ENCODE data around the gene AP4B1. TPM values are rescaled to one million over a fixed set of nuclear protein-coding genes. Genes with fewer than 3 reads are reported as not detected.
"Not testable (repeated sequence)": the region's sequence is repeated elsewhere in the genome, so short reads cannot be mapped to it uniquely, and the experiment has no call there.

Gene AP4B1
- total RNA-seq: 16.3 TPM
- long read RNA-seq, transcript AP4B1-204 (10 exons, 2,818 nt): major isoform, 6 of 19 reads
- long read RNA-seq, transcript AP4B1-201 (11 exons, 2,742 nt): minor isoform, 5 of 19 reads
- long read RNA-seq, partial matches to known transcripts: 5 of 19 reads
- long read RNA-seq, other reads (novel, unspliced or antisense): 3 of 19 reads

DNA sequence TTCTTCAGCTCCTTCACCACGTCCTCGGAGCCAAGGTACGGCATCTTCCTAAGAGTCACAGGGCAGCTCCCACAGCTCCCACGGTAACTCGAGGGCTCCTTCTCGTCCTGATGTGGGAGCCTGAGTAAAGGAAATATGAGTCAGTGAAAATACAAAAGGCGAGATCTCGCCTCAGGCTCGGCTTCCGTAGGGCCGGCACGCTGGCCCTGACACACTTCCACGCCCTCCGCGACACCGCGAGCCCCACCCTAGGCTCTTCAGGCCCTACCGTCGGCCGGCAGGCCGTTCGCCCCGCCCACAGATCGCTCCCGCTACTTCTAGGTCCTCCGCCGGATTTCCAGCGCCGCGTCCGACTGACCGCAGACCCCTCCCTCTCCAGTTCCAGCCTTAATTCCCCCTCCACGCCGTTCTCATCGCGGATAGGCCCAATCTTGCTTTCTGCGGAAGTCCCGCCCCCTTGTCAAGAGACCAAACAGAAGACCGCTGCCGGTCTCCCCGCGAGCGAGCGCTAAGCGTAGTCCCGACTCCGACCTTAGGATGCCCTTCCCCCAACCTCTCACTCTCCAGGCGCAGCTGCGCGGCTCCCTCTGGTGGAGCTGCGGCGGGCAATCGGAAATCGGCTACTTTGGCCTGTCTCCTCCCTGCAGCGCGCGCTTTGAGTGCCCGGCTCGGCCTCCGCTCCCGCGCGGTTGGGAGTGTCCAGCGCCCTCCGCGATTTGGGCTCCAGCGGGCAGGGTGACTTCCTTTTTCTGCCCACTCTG lies at the start of gene AP4B1, which contains the start of gene DCLRE1B:
Gene AP4B1, minus strand, starts transcription at position 126 of the 761 bp plus-strand sequence. Its CDS starts 82 bp downstream, at position 44.
Gene DCLRE1B, plus strand, starts transcription at position 653 of the 761 bp plus-strand sequence. CDS start 261 bp downstream, outside the sequence.
- Histone ChIP-seq H3K9me3 (no peaks in the 10 kb centered on the region), H3K36me3 (peaks cover 32% of the 10 kb centered on the region), H3K4me1 (peaks cover 32% of the 10 kb centered on the region), H3K4me3 (peak within 1 kb of the TSS; percentile 78), H3K27ac (peak within 1 kb of the TSS; percentile 92), H3K27me3 (ENCODE audit: low read depth) (no peaks in the 10 kb centered on the region)
- DNase-seq (peak; percentile 100), ATAC-seq (peak; percentile 98 to 99)
- TF ChIP-seq, protein P1, sequence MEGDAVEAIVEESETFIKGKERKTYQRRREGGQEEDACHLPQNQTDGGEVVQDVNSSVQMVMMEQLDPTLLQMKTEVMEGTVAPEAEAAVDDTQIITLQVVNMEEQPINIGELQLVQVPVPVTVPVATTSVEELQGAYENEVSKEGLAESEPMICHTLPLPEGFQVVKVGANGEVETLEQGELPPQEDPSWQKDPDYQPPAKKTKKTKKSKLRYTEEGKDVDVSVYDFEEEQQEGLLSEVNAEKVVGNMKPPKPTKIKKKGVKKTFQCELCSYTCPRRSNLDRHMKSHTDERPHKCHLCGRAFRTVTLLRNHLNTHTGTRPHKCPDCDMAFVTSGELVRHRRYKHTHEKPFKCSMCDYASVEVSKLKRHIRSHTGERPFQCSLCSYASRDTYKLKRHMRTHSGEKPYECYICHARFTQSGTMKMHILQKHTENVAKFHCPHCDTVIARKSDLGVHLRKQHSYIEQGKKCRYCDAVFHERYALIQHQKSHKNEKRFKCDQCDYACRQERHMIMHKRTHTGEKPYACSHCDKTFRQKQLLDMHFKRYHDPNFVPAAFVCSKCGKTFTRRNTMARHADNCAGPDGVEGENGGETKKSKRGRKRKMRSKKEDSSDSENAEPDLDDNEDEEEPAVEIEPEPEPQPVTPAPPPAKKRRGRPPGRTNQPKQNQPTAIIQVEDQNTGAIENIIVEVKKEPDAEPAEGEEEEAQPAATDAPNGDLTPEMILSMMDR (IDR thresholded peaks at IDR 0.05): peak; percentile 77
- intact Hi-C loops (cut with DNase I): no loop called here

DNA sequence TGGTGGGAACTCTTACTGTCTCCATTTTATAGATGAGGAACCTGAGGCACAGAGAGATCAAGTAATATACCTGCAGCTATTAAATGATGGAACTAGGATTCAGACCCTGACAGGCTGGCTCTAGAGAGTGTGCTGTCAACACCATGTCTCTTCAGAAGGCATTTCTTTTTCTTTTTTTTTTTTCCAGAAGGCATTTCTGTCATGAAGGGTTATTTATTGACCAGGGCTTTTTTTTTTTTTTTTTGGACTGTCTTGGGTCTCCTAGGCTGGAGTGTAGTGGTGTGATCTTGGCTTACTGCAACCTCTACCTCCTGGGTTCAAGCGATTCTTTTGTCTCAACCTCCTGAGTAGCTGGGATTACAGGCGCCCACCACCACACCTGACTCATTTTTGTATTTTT lies 47.1 kb upstream of the AP4B1 start:
- Histone ChIP-seq H3K4me3 (no peak overlapping the region), H3K27ac (no peak overlapping the region), H3K9me3 (no peaks in the 10 kb centered on the region), H3K36me3 (peaks cover 34% of the 10 kb centered on the region), H3K27me3 (ENCODE audit: low read depth) (no peaks in the 10 kb centered on the region), H3K4me1 (peaks cover 40% of the 10 kb centered on the region)
- TF ChIP-seq, protein P1 (IDR thresholded peaks at IDR 0.05): no peak
- intact Hi-C loops (cut with DNase I): no loop called here
- no peak for ATAC-seq
- no peak for DNase-seq

GRCh38 chr1:113950908-113951307 lies 46.3 kb upstream of the AP4B1 start:
- Histone ChIP-seq H3K4me3 (no peak overlapping the region), H3K4me1 (peaks cover 48% of the 10 kb centered on the region), H3K36me3 (peaks cover 26% of the 10 kb centered on the region), H3K9me3 (no peaks in the 10 kb centered on the region), H3K27ac (no peak overlapping the region), H3K27me3 (ENCODE audit: low read depth) (no peaks in the 10 kb centered on the region)
- intact Hi-C loops (cut with DNase I): no loop called here
- TF ChIP-seq, protein P1 (IDR thresholded peaks at IDR 0.05): no peak
- DNase-seq (no peak), ATAC-seq (no peak)

GRCh38 chr1:113949007-113949406 lies 44.4 kb upstream of the AP4B1 start:
- H3K9me3 ChIP-seq: no peaks in the 10 kb centered on the region
- DNase-seq: no peak
- peaks cover 50% of the 10 kb centered on the region for H3K4me1 ChIP-seq
- H3K27ac ChIP-seq: no peak overlapping the region
- intact Hi-C loops (cut with DNase I): no loop called here
- H3K4me3 ChIP-seq: no peak overlapping the region
- no peak for ATAC-seq
- peaks cover 7% of the 10 kb centered on the region for H3K36me3 ChIP-seq
- H3K27me3 ChIP-seq (ENCODE audit: low read depth): no peaks in the 10 kb centered on the region
- TF ChIP-seq, protein P1 (IDR thresholded peaks at IDR 0.05): peak; percentile 25

- intact Hi-C loops (cut with DNase I); DNase-seq; H3K36me3 ChIP-seq; H3K4me3 ChIP-seq; H3K27me3 ChIP-seq (ENCODE audit: low read depth); H3K9me3 ChIP-seq: not testable (repeated sequence)
- ATAC-seq: peak; percentile 34 to 61
- Histone ChIP-seq H3K4me1 (peaks cover 50% of the 10 kb centered on the region), H3K27ac (peak overlapping the region; percentile 48)
These were observed 43.6 kb upstream of the AP4B1 start for GRCh38 chr1:113948151-113948550.

Measured in lower lobe of right lung (tissue), 2 donors.